Liver (tissue), 3 donors: ENCODE measurements around the gene CLMN.

Experiments used
- EGR1 ChIP-seq, 2 donors: IDR thresholded peaks; 2 replicates each; pipeline ENCODE4 v1.6.1; 2016 to 2018; ENCODE audit warnings: antibody characterized with exemption in 2 of 2, low read depth in 2 of 2
- FOXA1 ChIP-seq: IDR thresholded peaks from 2 replicates; pipeline ENCODE4 v1.6.1; 2016; ENCODE audit warnings: antibody characterized with exemption
- JUND ChIP-seq, 2 donors: IDR thresholded peaks; 2 replicates each; pipeline ENCODE4 v1.6.1; 2016; ENCODE audit warnings: antibody characterized with exemption in 2 of 2
- TF ChIP-seq, protein P1 (sequence below): fragments of 150-350 bp; IDR thresholded peaks from 2 replicates; pipeline ENCODE4 v1.5.1; 2017; ENCODE audit warnings: improper control_type of control experiment, low read depth, low read length; ENCODE audit not compliant: missing input control
- TF ChIP-seq, protein P2 (sequence below): IDR thresholded peaks from 2 replicates; pipeline ENCODE4 v1.6.1; 2016; ENCODE audit warnings: antibody characterized with exemption, mild to moderate bottlenecking
- TF ChIP-seq, protein P3 (sequence below): IDR thresholded peaks from 2 replicates; pipeline ENCODE4 v1.6.1; 2016; ENCODE audit warnings: antibody characterized with exemption
- donor health status: healthy.
- donor health status: healthy.

DNA sequence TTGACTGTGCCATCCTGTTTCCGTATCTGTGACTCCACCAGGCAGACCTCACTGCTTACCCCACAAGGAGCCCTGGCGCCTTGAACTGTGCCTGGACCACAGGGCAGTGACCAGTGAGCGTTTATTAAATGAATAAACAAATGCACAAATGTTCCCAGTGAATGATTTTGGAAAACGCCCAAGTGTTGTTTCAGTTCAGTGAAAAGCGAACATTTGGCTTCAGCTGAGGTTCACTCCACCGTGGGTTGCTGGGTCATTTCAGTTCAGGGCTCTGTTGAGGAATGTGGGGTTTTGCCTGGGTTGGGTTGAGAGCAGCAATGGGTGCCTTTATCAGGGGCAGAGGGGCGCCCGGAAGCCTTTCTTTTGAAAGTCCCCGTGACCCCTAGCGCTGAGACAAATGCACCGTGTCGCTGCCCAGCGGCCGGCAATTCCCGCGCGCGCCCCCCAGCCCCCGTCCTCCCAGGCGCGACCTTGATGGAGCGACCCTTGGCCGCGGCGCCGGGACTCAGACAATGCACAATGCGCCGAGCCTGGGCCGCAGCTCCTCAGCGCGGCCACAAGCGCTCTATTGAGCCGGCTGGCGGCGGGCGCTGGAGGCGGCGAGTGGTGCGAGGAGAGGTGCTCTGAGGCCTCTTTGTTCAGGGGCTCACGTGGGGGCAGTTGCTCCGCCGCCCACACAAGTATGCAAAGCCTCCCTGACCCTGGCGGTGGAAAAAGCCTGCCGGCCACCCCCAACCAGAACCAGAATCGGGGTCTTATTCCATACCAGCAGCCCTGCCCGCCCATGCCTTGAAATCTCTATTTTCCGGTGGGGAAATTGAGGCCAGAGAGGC lies 40.5 kb upstream of the CLMN start:
- TF ChIP-seq, protein P1, sequence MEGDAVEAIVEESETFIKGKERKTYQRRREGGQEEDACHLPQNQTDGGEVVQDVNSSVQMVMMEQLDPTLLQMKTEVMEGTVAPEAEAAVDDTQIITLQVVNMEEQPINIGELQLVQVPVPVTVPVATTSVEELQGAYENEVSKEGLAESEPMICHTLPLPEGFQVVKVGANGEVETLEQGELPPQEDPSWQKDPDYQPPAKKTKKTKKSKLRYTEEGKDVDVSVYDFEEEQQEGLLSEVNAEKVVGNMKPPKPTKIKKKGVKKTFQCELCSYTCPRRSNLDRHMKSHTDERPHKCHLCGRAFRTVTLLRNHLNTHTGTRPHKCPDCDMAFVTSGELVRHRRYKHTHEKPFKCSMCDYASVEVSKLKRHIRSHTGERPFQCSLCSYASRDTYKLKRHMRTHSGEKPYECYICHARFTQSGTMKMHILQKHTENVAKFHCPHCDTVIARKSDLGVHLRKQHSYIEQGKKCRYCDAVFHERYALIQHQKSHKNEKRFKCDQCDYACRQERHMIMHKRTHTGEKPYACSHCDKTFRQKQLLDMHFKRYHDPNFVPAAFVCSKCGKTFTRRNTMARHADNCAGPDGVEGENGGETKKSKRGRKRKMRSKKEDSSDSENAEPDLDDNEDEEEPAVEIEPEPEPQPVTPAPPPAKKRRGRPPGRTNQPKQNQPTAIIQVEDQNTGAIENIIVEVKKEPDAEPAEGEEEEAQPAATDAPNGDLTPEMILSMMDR: no peak
- TF ChIP-seq, protein P2, sequence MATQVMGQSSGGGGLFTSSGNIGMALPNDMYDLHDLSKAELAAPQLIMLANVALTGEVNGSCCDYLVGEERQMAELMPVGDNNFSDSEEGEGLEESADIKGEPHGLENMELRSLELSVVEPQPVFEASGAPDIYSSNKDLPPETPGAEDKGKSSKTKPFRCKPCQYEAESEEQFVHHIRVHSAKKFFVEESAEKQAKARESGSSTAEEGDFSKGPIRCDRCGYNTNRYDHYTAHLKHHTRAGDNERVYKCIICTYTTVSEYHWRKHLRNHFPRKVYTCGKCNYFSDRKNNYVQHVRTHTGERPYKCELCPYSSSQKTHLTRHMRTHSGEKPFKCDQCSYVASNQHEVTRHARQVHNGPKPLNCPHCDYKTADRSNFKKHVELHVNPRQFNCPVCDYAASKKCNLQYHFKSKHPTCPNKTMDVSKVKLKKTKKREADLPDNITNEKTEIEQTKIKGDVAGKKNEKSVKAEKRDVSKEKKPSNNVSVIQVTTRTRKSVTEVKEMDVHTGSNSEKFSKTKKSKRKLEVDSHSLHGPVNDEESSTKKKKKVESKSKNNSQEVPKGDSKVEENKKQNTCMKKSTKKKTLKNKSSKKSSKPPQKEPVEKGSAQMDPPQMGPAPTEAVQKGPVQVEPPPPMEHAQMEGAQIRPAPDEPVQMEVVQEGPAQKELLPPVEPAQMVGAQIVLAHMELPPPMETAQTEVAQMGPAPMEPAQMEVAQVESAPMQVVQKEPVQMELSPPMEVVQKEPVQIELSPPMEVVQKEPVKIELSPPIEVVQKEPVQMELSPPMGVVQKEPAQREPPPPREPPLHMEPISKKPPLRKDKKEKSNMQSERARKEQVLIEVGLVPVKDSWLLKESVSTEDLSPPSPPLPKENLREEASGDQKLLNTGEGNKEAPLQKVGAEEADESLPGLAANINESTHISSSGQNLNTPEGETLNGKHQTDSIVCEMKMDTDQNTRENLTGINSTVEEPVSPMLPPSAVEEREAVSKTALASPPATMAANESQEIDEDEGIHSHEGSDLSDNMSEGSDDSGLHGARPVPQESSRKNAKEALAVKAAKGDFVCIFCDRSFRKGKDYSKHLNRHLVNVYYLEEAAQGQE: no peak
- no peak for TF ChIP-seq JUND (IDR thresholded peaks at IDR 0.05)
- TF ChIP-seq, protein P3, sequence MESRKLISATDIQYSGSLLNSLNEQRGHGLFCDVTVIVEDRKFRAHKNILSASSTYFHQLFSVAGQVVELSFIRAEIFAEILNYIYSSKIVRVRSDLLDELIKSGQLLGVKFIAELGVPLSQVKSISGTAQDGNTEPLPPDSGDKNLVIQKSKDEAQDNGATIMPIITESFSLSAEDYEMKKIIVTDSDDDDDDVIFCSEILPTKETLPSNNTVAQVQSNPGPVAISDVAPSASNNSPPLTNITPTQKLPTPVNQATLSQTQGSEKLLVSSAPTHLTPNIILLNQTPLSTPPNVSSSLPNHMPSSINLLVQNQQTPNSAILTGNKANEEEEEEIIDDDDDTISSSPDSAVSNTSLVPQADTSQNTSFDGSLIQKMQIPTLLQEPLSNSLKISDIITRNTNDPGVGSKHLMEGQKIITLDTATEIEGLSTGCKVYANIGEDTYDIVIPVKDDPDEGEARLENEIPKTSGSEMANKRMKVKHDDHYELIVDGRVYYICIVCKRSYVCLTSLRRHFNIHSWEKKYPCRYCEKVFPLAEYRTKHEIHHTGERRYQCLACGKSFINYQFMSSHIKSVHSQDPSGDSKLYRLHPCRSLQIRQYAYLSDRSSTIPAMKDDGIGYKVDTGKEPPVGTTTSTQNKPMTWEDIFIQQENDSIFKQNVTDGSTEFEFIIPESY: no peak
- no peak for TF ChIP-seq EGR1 (IDR thresholded peaks at IDR 0.05; ENCODE audit: low read depth in 2 of 2)
- no peak for TF ChIP-seq FOXA1
